H1 (cell line): ENCODE data around the gene SOCS6. TPM values are rescaled to one million over a fixed set of nuclear protein-coding genes. Genes with fewer than 3 reads are reported as not detected.

Source experiments
- CREB1 ChIP-seq: IDR thresholded peaks from 2 replicates; pipeline ENCODE4 v1.6.1; 2012; ENCODE audit warnings: inconsistent platforms
- EGR1 ChIP-seq: IDR thresholded peaks from 2 replicates; pipeline ENCODE4 v1.6.1; 2011; ENCODE audit warnings: low read depth, low read length, borderline replicate concordance
- EP300 ChIP-seq, 2 experiments: IDR thresholded peaks; 1 replicate in 1 of 2; 2 replicates in 1 of 2; pipeline ENCODE4 v1.6.1; 2011 to 2012; ENCODE audit warnings: low read depth in 2 of 2, low read length in 2 of 2, mild to moderate bottlenecking in 2 of 2, borderline replicate concordance in 1 of 2, inconsistent platforms in 1 of 2, moderate library complexity in 1 of 2
- EZH2 ChIP-seq: fragments of 200-600 bp; sonication (generic); IDR thresholded peaks from 2 replicates; pipeline ENCODE4 v1.7.1; 2012; ENCODE audit warnings: low read depth, mild to moderate bottlenecking, moderate library complexity, low read length, inconsistent platforms; ENCODE audit not compliant: severe bottlenecking
- HDAC2 ChIP-seq, 2 experiments: fragments of 300-600 bp in 1 of 2; sonication (generic) in 1 of 2; IDR thresholded peaks; 2 replicates each; pipeline ENCODE4 v1.6.1; 2011 to 2012; ENCODE audit warnings: low read depth in 2 of 2, low read length in 2 of 2, mild to moderate bottlenecking in 2 of 2, moderate library complexity in 2 of 2, borderline replicate concordance in 1 of 2, inconsistent platforms in 1 of 2
- JUN ChIP-seq: IDR thresholded peaks from 2 replicates; pipeline ENCODE4 v1.6.1; 2011; ENCODE audit warnings: low read depth, mild to moderate bottlenecking, improper control_type of control experiment, low read length
- KDM5A ChIP-seq: fragments of 200-600 bp; IDR thresholded peaks from 2 replicates; pipeline ENCODE4 v1.7.1; 2012; ENCODE audit warnings: mild to moderate bottlenecking, low read length, inconsistent platforms, mixed read lengths
- PHF8 ChIP-seq: fragments of 200-600 bp; sonication (generic); conservative IDR thresholded peaks from 2 replicates; pipeline ENCODE4 v1.7.1; 2012; ENCODE audit warnings: low read depth, mild to moderate bottlenecking, inconsistent platforms, low read length, moderate library complexity
- RBBP5 ChIP-seq: IDR thresholded peaks from 2 replicates; pipeline ENCODE4 v1.7.1; 2012; ENCODE audit warnings: low read depth, mild to moderate bottlenecking, inconsistent platforms, low read length, moderate library complexity, borderline replicate concordance
- SRF ChIP-seq: IDR thresholded peaks from 2 replicates; pipeline ENCODE4 v1.6.1; 2011; ENCODE audit warnings: mild to moderate bottlenecking, low read depth, low read length, moderate library complexity
- ZNF274 ChIP-seq: IDR thresholded peaks from 2 replicates; pipeline ENCODE4 v1.7.0; 2012; ENCODE audit warnings: low read length, borderline replicate concordance; ENCODE audit errors: extremely low read depth
- polyA plus RNA-seq, 7 experiments: library from polyadenylated mRNA; depleted of rRNA in 3 of 7; stranded (reverse) in 5 of 7; unstranded in 2 of 7; fragments of >200 nt in 5 of 7; fragments of 200-250 nt in 2 of 7; gene quantifications; 1 replicate in 5 of 7; 2 replicates in 1 of 7; 4 replicates in 1 of 7; pipeline versions ENCODE4 v1.2.1 to v1.2.3, GENCODE V29; 2011 to 2013; ENCODE audit warnings: missing spikeins in 2 of 7, mixed read lengths in 2 of 7
- total RNA-seq: library from RNA; stranded (reverse); fragmentation: NEBNext Ultra II Directional; extraction: Animal tissue kit (Norgen Biotek cat#: 25700); gene quantifications from 2 replicates; pipeline ENCODE4 v1.2.1, GENCODE V29; 2021
- TF ChIP-seq, protein P1 (sequence below): fragments of 300-600 bp; sonication (generic); IDR thresholded peaks from 2 replicates; pipeline ENCODE4 v1.7.1; 2012; ENCODE audit warnings: low read length, moderate library complexity, mild to moderate bottlenecking, inconsistent platforms; ENCODE audit not compliant: insufficient replicate concordance

The SOCS6 gene
- total and polyA plus RNA-seq, 2 of the 8 experiments (the other 6 are each of a cell fraction or from before 2014, with no cell fraction given), result 9.1 to 22.9 TPM

DNA sequence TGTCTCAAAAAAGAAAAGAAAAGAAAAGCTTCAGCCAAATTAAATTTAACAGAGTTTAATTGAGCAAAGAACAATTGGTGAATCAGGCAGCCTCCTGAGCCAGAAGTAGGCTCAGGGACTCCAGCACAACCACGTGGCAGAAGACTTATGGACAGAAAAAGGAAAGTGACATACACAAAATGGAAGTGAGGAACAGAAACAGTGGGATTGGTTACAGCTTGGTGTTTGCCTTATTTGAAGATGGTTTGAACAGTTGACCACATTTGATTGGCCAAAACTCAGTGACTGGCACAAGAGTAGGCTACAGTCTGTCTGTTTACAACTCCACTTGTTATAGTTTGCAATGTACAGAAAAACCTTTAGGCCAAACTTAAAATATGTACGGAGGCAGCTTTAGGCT, 83.1 kb downstream of the SOCS6 start (continued):
- TF ChIP-seq, protein P1, sequence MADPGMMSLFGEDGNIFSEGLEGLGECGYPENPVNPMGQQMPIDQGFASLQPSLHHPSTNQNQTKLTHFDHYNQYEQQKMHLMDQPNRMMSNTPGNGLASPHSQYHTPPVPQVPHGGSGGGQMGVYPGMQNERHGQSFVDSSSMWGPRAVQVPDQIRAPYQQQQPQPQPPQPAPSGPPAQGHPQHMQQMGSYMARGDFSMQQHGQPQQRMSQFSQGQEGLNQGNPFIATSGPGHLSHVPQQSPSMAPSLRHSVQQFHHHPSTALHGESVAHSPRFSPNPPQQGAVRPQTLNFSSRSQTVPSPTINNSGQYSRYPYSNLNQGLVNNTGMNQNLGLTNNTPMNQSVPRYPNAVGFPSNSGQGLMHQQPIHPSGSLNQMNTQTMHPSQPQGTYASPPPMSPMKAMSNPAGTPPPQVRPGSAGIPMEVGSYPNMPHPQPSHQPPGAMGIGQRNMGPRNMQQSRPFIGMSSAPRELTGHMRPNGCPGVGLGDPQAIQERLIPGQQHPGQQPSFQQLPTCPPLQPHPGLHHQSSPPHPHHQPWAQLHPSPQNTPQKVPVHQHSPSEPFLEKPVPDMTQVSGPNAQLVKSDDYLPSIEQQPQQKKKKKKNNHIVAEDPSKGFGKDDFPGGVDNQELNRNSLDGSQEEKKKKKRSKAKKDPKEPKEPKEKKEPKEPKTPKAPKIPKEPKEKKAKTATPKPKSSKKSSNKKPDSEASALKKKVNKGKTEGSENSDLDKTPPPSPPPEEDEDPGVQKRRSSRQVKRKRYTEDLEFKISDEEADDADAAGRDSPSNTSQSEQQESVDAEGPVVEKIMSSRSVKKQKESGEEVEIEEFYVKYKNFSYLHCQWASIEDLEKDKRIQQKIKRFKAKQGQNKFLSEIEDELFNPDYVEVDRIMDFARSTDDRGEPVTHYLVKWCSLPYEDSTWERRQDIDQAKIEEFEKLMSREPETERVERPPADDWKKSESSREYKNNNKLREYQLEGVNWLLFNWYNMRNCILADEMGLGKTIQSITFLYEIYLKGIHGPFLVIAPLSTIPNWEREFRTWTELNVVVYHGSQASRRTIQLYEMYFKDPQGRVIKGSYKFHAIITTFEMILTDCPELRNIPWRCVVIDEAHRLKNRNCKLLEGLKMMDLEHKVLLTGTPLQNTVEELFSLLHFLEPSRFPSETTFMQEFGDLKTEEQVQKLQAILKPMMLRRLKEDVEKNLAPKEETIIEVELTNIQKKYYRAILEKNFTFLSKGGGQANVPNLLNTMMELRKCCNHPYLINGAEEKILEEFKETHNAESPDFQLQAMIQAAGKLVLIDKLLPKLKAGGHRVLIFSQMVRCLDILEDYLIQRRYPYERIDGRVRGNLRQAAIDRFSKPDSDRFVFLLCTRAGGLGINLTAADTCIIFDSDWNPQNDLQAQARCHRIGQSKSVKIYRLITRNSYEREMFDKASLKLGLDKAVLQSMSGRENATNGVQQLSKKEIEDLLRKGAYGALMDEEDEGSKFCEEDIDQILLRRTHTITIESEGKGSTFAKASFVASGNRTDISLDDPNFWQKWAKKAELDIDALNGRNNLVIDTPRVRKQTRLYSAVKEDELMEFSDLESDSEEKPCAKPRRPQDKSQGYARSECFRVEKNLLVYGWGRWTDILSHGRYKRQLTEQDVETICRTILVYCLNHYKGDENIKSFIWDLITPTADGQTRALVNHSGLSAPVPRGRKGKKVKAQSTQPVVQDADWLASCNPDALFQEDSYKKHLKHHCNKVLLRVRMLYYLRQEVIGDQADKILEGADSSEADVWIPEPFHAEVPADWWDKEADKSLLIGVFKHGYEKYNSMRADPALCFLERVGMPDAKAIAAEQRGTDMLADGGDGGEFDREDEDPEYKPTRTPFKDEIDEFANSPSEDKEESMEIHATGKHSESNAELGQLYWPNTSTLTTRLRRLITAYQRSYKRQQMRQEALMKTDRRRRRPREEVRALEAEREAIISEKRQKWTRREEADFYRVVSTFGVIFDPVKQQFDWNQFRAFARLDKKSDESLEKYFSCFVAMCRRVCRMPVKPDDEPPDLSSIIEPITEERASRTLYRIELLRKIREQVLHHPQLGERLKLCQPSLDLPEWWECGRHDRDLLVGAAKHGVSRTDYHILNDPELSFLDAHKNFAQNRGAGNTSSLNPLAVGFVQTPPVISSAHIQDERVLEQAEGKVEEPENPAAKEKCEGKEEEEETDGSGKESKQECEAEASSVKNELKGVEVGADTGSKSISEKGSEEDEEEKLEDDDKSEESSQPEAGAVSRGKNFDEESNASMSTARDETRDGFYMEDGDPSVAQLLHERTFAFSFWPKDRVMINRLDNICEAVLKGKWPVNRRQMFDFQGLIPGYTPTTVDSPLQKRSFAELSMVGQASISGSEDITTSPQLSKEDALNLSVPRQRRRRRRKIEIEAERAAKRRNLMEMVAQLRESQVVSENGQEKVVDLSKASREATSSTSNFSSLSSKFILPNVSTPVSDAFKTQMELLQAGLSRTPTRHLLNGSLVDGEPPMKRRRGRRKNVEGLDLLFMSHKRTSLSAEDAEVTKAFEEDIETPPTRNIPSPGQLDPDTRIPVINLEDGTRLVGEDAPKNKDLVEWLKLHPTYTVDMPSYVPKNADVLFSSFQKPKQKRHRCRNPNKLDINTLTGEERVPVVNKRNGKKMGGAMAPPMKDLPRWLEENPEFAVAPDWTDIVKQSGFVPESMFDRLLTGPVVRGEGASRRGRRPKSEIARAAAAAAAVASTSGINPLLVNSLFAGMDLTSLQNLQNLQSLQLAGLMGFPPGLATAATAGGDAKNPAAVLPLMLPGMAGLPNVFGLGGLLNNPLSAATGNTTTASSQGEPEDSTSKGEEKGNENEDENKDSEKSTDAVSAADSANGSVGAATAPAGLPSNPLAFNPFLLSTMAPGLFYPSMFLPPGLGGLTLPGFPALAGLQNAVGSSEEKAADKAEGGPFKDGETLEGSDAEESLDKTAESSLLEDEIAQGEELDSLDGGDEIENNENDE, result no peak
- no peak for TF ChIP-seq JUN
- no peak for TF ChIP-seq SRF
- no peak for TF ChIP-seq PHF8
- TF ChIP-seq KDM5A, result no peak
- TF ChIP-seq EP300 (IDR thresholded peaks at IDR 0.05; ENCODE audit: borderline replicate concordance in 1 of 2, low read depth in 2 of 2, low read length in 2 of 2), result no peak
- no peak for TF ChIP-seq CREB1
- TF ChIP-seq HDAC2 (IDR thresholded peaks at IDR 0.05; ENCODE audit: borderline replicate concordance in 1 of 2, low read depth in 2 of 2, low read length in 2 of 2), result no peak
- TF ChIP-seq EZH2, result no peak
- TF ChIP-seq EGR1, result no peak
- TF ChIP-seq ZNF274, result no peak
- no peak for TF ChIP-seq RBBP5
